HEK293T (cell line): ENCODE measurements around the gene ZNF341.

Experiments used
- ARNT ChIP-seq: fragments of 450-650 bp; IDR thresholded peaks from 2 replicates; pipeline ENCODE4 v1.6.1; 2017; ENCODE audit warnings: mild to moderate bottlenecking
- ELF4 ChIP-seq: fragments of 450-650 bp; IDR thresholded peaks from 2 replicates; pipeline ENCODE4 v1.6.1; 2017; ENCODE audit warnings: antibody characterized with exemption
- FOXA1 ChIP-seq: fragments of 450-650 bp; IDR thresholded peaks from 2 replicates; pipeline ENCODE4 v1.6.1; 2016; ENCODE audit warnings: mild to moderate bottlenecking
- FOXK2 ChIP-seq: fragments of 450-650 bp; IDR thresholded peaks from 2 replicates; pipeline ENCODE4 v1.6.1; 2016; ENCODE audit warnings: mild to moderate bottlenecking
- FOXM1 ChIP-seq: fragments of 450-650 bp; IDR thresholded peaks from 2 replicates; pipeline ENCODE4 v1.6.1; 2017; ENCODE audit warnings: mild to moderate bottlenecking, borderline replicate concordance
- HDGF ChIP-seq: fragments of 450-650 bp; IDR thresholded peaks from 2 replicates; pipeline ENCODE4 v1.6.1; 2017; ENCODE audit warnings: antibody characterized with exemption, borderline replicate concordance
- SP1 ChIP-seq: fragments of 450-650 bp; IDR thresholded peaks from 2 replicates; pipeline ENCODE4 v1.6.1; 2017
- SUZ12 ChIP-seq: fragments of 450-650 bp; IDR thresholded peaks from 2 replicates; pipeline ENCODE4 v1.6.1; 2016; ENCODE audit warnings: mild to moderate bottlenecking

GRCh38 chr20:33693741-33694638 is 37.8 kb upstream of the ZNF341 start:
- TF ChIP-seq FOXA1 (no peak), HDGF (no peak), ARNT (no peak), SP1 (no peak), SUZ12 (no peak), FOXM1 (no peak), ELF4 (no peak), FOXK2 (no peak)
